Embryonic facial prominence (tissue), 1 donor: Measurements from ENCODE around the gene NTM.
"Not testable (repeated sequence)": the region's sequence is repeated elsewhere in the genome, so short reads cannot be mapped to it uniquely, and the experiment has no call there.

ENCODE experiments used
- DNase-seq: peaks from one replicate; pipeline ENCODE4 v3.0.0-alpha.2; 2016; ENCODE audit errors: extremely low spot score

NTM gene

DNA sequence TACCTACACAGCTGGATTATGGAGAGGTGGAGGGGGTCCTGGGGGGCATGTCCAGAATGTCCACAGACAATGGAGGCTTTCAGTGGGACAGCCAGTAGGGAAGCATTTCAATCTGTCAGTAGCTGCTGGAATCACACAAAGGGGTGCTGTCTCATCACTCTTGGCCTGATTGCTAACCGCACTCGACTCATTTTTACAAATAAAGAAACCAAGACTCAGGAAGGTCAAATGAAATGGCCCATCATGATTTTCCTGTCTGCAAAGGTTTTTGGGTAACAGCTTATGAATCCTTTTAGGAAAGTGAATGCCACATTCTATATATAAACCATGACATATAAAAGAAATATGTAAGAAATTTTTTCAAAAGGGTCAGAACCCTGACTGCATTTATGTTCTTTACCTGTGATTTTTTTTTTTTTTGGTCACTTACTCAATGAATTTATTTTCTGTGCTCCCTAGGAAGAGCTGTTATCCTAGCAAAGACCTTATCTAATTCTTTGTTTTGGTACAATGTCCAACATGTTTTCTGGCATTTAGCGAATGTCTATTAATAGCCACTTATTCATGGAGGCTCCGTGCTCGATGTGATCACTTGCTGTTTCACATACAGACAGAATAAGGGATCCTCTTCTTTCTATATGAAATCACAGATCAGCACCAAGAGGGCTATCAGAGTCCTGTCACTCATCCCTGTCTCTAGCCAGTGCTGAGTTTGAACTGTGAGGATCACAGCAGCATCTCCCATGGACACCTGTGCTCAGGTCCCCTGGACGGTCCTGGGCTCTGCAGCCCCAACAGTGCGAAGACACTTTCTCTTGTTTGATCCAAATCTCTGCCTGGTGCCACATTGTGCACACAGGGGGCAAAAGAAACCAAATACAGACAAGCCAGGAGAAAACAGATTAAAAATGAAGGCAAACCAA, 979.7 kb downstream of the NTM start:
- DNase-seq, result no peak

GRCh38 chr11:132351050-132351449, 980.6 kb downstream of the NTM start:
- DNase-seq, result no peak

DNA sequence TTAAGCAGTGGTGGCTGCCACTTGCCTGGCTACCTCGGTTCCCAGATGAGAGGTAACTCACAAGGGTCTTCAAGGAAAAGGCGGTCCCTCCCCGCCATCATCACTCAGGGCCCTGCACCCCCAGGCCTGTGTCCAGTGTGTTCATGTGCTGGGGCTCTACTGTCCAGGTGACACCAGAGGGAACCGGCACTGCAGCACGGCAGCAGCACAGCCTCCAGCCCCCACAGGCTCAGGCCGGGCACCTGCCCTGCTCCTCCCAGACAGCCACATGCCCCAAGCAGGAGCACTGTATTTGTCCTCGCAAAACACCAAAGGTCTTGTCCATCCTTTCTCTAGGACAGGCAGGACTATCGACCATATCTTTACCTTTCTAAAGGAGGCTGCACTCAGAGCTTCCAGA, 982.1 kb downstream of the NTM start:
- no peak for DNase-seq

- no peak for DNase-seq
Measured at GRCh38 chr11:132353255-132353654, 982.8 kb downstream of the NTM start.

DNA sequence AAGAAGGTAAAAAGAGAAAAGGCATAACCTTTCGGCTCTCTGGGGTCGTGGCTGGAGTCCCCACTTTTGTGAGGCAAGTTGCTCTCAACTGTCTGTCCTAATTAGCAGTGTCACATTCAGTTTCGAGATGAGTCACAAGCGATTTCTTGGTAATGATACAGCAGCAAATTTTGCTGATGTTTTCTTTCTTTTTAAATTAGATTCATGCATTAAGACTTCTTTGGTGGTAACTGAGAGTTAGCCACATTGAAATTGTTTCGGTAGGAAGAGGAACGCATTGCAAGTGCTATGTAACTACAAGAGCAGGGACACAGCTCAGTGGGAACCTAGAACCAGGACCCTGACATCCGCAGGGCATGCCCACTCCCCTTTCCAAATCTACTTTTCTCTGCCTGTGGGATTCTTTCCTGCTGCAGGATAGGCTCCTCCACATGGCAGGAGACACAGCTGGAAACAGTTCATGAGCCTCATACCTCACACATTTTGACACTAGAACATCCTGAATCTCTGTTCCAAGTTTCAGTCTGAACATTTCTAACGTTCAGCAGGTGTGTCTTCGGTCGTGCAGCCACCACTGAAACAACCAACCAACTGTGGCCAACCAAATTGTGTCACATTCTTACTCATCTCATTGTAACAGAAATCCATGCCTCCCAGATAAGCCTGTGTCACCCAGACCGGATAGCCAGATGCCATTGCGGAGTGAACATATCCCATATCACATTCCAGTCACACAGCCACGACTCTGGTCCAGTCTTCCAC, 987.6 kb downstream of the NTM start:
- DNase-seq, result no peak

DNA sequence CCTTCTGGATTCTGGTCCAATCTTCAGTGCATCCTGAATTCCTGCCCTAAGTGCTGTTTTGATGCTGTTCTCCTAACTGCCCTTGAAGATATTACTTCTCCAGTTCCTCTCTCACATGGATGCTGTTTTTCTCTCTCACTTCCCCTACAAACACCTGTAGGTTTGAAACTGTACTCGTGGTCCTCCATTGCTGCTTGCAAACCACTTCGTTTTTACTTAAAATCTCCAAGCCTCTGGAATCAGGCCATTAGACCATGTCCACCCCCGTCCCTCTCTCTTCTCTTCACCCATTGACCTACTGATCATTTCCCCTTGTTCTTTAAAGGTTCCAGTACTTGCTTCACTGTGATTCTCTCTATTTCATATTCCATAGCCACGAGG, 988.1 kb downstream of the NTM start:
- no peak for DNase-seq

DNA sequence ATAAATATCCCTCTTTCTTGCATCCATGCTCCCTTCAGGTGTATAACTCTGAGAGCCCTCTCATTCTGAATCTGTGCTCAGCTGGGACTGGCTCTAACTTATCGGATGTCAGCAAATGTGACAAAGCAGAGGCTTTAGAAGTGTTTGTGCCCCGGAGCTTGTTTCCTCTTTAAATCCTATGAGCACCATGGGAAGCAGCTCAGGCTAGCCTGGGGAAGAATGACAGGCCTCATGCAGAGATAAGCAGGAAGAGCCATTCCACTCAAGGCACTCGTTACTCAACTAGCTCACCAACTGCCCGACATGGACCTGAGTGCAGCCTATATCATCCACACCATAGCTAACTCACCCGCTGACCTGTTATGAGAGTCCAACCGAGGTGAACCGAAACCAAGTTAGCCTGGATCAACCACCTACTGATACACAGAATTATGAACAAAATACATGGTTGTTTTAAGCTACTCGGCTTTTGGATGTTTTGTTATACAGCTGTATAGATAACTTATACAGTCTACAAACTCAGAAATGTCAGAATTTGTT, 990.7 kb downstream of the NTM start:
- DNase-seq, result no peak

DNA sequence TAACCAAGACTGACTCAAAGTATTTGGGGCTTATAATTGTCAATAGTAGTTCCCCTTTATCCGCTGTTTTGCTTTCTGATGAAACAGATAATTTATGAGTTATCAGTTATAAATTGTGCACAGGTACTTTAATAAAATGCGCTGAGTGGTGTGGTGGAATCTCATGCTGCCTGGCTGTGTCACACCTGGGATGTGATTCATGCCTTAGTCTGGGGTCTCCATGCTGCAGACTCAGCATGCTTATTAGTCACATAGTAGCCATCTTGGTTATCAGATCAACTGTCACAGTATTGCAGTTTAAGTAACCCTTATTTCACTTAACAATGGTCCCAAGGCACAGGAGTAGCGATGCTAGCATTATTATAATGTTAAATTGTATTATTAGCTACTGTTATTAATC, 995.2 kb downstream of the NTM start:
- no peak for DNase-seq

- no peak for DNase-seq
Measured at GRCh38 chr11:132367293-132367692, 996.9 kb downstream of the NTM start.

GRCh38 chr11:132370114-132370513, 999.7 kb downstream of the NTM start:
- not testable (repeated sequence) for DNase-seq

- DNase-seq, result no peak
Measured at GRCh38 chr11:132373405-132374143, 1003.2 kb downstream of the NTM start.

GRCh38 chr11:132379540-132379939, 1009.1 kb downstream of the NTM start:
- DNase-seq, result no peak
